ENCODE measurements around the gene BCAS3.

DNA sequence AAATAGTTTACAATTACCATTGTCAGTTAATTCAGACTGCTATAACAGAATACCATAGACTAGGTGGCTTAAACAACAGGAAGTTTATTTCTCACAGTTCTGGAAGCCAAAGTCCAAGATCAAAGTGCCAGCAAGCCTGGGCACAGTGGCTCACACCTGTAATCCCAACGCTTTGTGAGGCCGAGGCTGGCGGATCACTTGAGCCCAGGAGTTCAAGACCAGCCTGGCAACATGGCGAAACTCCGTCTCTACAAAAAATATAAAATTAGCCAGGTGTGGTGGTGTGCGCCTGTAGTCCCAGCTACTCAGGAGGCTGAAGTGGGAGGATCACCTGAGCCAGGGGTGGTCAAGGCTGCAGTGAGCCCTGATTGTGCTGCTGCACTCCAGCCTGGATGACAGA, 650.7 kb downstream of the BCAS3 start:
- TF ChIP-seq CTCF (IDR thresholded peaks at IDR 0.05; ENCODE audit: insufficient read depth, low read depth, low read length) (no peak), EZH2 (IDR thresholded peaks at IDR 0.05; ENCODE audit: insufficient read depth, low read length) (no peak)
